Progenitor cell of endocrine pancreas (in vitro differentiated cells): ENCODE measurements around the gene NIPBL. TPM values are rescaled to one million over a fixed set of nuclear protein-coding genes. Genes with fewer than 3 reads are reported as not detected.
"Not testable (repeated sequence)": the region's sequence is repeated elsewhere in the genome, so short reads cannot be mapped to it uniquely, and the experiment has no call there.

ENCODE experiments used
- DNase-seq: peaks from one replicate; pipeline ENCODE4 v3.0.0; 2021; ENCODE audit warnings: low spot score; ENCODE audit not compliant: unreplicated experiment
- H3K27ac Mint-ChIP-seq: 2 replicates; pipeline ENCODE4 v1.8.0; 2021; ENCODE audit warnings: mild to moderate bottlenecking, moderate library complexity, mixed read lengths
- H3K27me3 Mint-ChIP-seq: 2 replicates; pipeline ENCODE4 v1.8.0; 2021; ENCODE audit warnings: mixed read lengths
- H3K36me3 Mint-ChIP-seq: 2 replicates; pipeline ENCODE4 v1.8.0; 2022; ENCODE audit warnings: mixed read lengths; ENCODE audit not compliant: insufficient read depth
- H3K4me1 Mint-ChIP-seq: 2 replicates; pipeline ENCODE4 v1.8.0; 2021; ENCODE audit warnings: low read depth, mixed read lengths
- H3K4me3 Mint-ChIP-seq: 2 replicates; pipeline ENCODE4 v1.8.0; 2021; ENCODE audit warnings: low read depth, mild to moderate bottlenecking, moderate library complexity, mixed read lengths
- H3K9me3 Mint-ChIP-seq: 2 replicates; pipeline ENCODE4 v1.8.0; 2021; ENCODE audit warnings: low read depth, mixed read lengths
- CTCF ChIP-seq: fragments of 200-600 bp; sonication (generic); IDR thresholded peaks from one replicate; pipeline ENCODE4 v1.5.0; 2021; ENCODE audit warnings: antibody characterized with exemption, mild to moderate bottlenecking; ENCODE audit not compliant: unreplicated experiment
- total RNA-seq: library from RNA; stranded (reverse); gene quantifications from 2 replicates; pipeline ENCODE4 v1.2.1, GENCODE V29; 2021

Gene NIPBL
- total RNA-seq, 1 donor from 2014 or later: 85.6 TPM

- Mint-ChIP-seq H3K27ac (no peak overlapping the region), H3K9me3 (peaks cover 5% of the 10 kb centered on the region), H3K4me1 (no peaks in the 10 kb centered on the region), H3K27me3 (peaks cover 32% of the 10 kb centered on the region), H3K36me3 (peaks cover 26% of the 10 kb centered on the region), H3K4me3 (no peak overlapping the region)
- TF ChIP-seq CTCF: no peak
- no peak for DNase-seq
These were observed 200.6 kb downstream of the NIPBL start for GRCh38 chr5:37077146-37077545.

- Mint-ChIP-seq H3K9me3 (peaks cover 27% of the 10 kb centered on the region), H3K4me3 (no peak overlapping the region), H3K36me3 (peaks cover 57% of the 10 kb centered on the region), H3K27ac (no peak overlapping the region), H3K4me1 (no peaks in the 10 kb centered on the region), H3K27me3 (peaks cover 50% of the 10 kb centered on the region)
- TF ChIP-seq CTCF: no peak
- no peak for DNase-seq
These were observed 204.1 kb downstream of the NIPBL start for GRCh38 chr5:37080697-37081096.

GRCh38 chr5:37082977-37083376 lies 206.4 kb downstream of the NIPBL start:
- DNase-seq, H3K4me3 Mint-ChIP-seq, H3K4me1 Mint-ChIP-seq, H3K27ac Mint-ChIP-seq: not testable (repeated sequence)
- Mint-ChIP-seq H3K9me3 (peaks cover 41% of the 10 kb centered on the region), H3K36me3 (peaks cover 68% of the 10 kb centered on the region), H3K27me3 (peaks cover 47% of the 10 kb centered on the region)

- H3K9me3 Mint-ChIP-seq: peaks cover 43% of the 10 kb centered on the region
- H3K27ac Mint-ChIP-seq, H3K4me3 Mint-ChIP-seq, DNase-seq: not testable (repeated sequence)
- peaks cover 52% of the 10 kb centered on the region for H3K36me3 Mint-ChIP-seq
- H3K27me3 Mint-ChIP-seq: peaks cover 28% of the 10 kb centered on the region
- peaks cover 29% of the 10 kb centered on the region for H3K4me1 Mint-ChIP-seq
These were observed 209.5 kb downstream of the NIPBL start for GRCh38 chr5:37086026-37086425.

DNA sequence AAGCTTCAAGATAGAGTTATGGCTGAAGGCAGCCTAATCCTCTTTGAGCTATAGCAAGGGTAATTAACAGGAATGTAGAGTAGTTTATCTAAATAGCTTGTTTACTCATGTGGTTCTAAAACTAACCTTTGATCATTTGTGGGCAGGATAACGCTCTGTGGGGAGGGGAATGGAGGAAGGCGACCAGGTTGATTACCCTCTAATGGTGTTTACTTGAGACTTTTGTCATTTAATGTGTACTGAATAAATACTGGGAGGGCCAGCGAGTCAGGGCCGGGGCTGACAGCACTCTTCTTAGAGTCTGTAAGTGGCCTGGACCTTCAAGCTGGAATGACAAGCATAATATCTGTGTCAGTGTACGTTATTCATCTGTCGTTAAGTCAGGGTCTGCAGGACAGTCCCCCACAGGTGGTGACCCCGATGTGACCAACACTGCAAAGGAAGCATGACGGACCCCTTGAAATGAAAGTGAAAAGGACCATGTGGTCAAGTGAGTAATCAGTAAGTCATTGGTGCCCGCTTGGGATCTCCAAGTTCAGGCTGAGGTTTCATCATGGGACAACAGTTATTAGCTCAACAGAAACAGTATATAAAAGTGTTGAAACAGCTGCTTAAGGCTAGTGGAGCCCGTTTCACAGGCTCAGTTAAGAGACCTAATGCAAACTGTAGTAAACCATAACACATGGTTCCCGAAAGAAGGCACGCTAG lies 210.1 kb downstream of the NIPBL start:
- peaks cover 27% of the 10 kb centered on the region for H3K27me3 Mint-ChIP-seq
- peaks cover 52% of the 10 kb centered on the region for H3K36me3 Mint-ChIP-seq
- H3K4me3 Mint-ChIP-seq: no peak overlapping the region
- H3K9me3 Mint-ChIP-seq: peaks cover 43% of the 10 kb centered on the region
- DNase-seq: no peak
- H3K27ac Mint-ChIP-seq: no peak overlapping the region
- TF ChIP-seq CTCF: no peak
- H3K4me1 Mint-ChIP-seq: peaks cover 30% of the 10 kb centered on the region

GRCh38 chr5:37088009-37088408 lies 211.4 kb downstream of the NIPBL start:
- Mint-ChIP-seq H3K36me3 (peaks cover 46% of the 10 kb centered on the region), H3K9me3 (peaks cover 48% of the 10 kb centered on the region), H3K4me3 (no peak overlapping the region), H3K4me1 (peaks cover 36% of the 10 kb centered on the region), H3K27ac (no peak overlapping the region), H3K27me3 (peaks cover 16% of the 10 kb centered on the region)
- DNase-seq: no peak
- TF ChIP-seq CTCF: no peak
